HepG2 (cell line): ENCODE measurements around the gene DDX49. TPM values are rescaled to one million over a fixed set of nuclear protein-coding genes. Genes with fewer than 3 reads are reported as not detected.

Source experiments
- ATAC-seq: fragments of 200-7000 bp; cut with Tn5 transposase; 3 replicates; pipeline ENCODE4 v1.9.1; 2020; ENCODE audit warnings: mild to moderate bottlenecking, moderate library complexity
- BruUV-seq: library from RNA; stranded (reverse); fragments of 400-500 nt; replicated peaks from 2 replicates; lab custom pipeline; 2021; lab: Mats Ljungman, UMichigan
- CTCF ChIA-PET: fragments of 300-600 bp; formaldehyde crosslinking; extraction: SDS; loops from one replicate; lab custom pipeline; 2021; ENCODE audit warnings: low total read pairs, inconsistent platforms, low intra/inter-chr PET ratio; lab: Yijun Ruan, JAX
- POLR2A ChIA-PET: fragments of 350-600 bp; sonication (Branson Sonifier 250); formaldehyde crosslinking; loops from one replicate; lab custom pipeline; 2020; ENCODE audit warnings: antibody characterized with exemption, inconsistent platforms; lab: Yijun Ruan, JAX
- DNase-seq: peaks from one replicate; pipeline ENCODE4 v3.0.0-alpha.2; 2015; ENCODE audit warnings: low spot score
- FAIRE-seq: peaks from 3 replicates; lab custom pipeline; 2011; peaks lifted over from hg19 to GRCh38; lab: Jason Lieb, UNC
- H2AFZ ChIP-seq: one replicate; pipeline ENCODE4 v1.6.1; 2011; ENCODE audit warnings: low read length, inconsistent platforms
- H3K27ac ChIP-seq: fragments of 300-600 bp; 3 replicates; pipeline ENCODE4 v1.8.0; 2011; ENCODE audit warnings: mixed run types, mild to moderate bottlenecking, mixed read lengths, low read length, inconsistent platforms; ENCODE audit not compliant: insufficient read depth; ENCODE audit errors: extremely low read length
- H3K27me3 ChIP-seq, 2 experiments: fragments of 200-600 bp in 1 of 2; 2 replicates in 1 of 2; 3 replicates in 1 of 2; pipeline versions ENCODE4 v1.6.0 to v1.8.0; 2011; ENCODE audit warnings: low read length in 2 of 2, mild to moderate bottlenecking in 2 of 2, moderate library complexity in 2 of 2, inconsistent platforms in 1 of 2; ENCODE audit not compliant: insufficient read depth in 2 of 2, control insufficient read depth in 1 of 2
- H3K36me3 ChIP-seq, 2 experiments: fragments of 200-600 bp in 1 of 2; replicated peaks in 1 of 2; 2 replicates in 1 of 2; 3 replicates in 1 of 2; pipeline versions ENCODE4 v1.5.1 to v1.8.0; 2011; ENCODE audit warnings: low read length in 2 of 2, inconsistent platforms in 1 of 2; ENCODE audit not compliant: insufficient read depth in 2 of 2, control insufficient read depth in 1 of 2
- H3K4me1 ChIP-seq: 2 replicates; pipeline ENCODE4 v1.5.1; 2012; ENCODE audit warnings: low read length, inconsistent platforms; ENCODE audit not compliant: insufficient read depth
- H3K4me2 ChIP-seq: 2 replicates; pipeline ENCODE4 v1.6.0; 2011; ENCODE audit warnings: low read depth, low read length, inconsistent platforms
- H3K4me3 ChIP-seq, 3 experiments: fragments of 200-600 bp in 1 of 3; sonication (generic), shearing (Covaris generic) in 1 of 3; replicated peaks in 1 of 3; 2 replicates each; pipeline ENCODE4 v1.5.1; 2011 to 2016; ENCODE audit warnings: low read length in 3 of 3, inconsistent platforms in 2 of 3, low read depth in 2 of 3, mild to moderate bottlenecking in 2 of 3, control low read depth in 1 of 3, mixed read lengths in 1 of 3; ENCODE audit not compliant: insufficient read depth in 1 of 3
- H3K79me2 ChIP-seq: one replicate; pipeline ENCODE4 v1.6.1; 2011; ENCODE audit warnings: low read length, inconsistent platforms; ENCODE audit not compliant: insufficient read depth
- H3K9ac ChIP-seq: 2 replicates; pipeline ENCODE4 v1.6.0; 2011; ENCODE audit warnings: mild to moderate bottlenecking, low read depth, low read length, inconsistent platforms; ENCODE audit not compliant: insufficient read depth
- H3K9me3 ChIP-seq: 2 replicates; pipeline ENCODE4 v1.5.1; 2012; ENCODE audit warnings: mild to moderate bottlenecking, low read length
- H4K20me1 ChIP-seq: 2 replicates; pipeline ENCODE4 v1.6.0; 2011; ENCODE audit warnings: inconsistent platforms, mild to moderate bottlenecking, low read length, moderate library complexity; ENCODE audit not compliant: insufficient read depth
- GZF1 ChIP-seq: sonication (generic); formaldehyde crosslinking; IDR thresholded peaks from 2 replicates; pipeline ENCODE4 v1.5.1; 2020; ENCODE audit warnings: mild to moderate bottlenecking, missing genetic modification reagents
- HES4 ChIP-seq: sonication (generic); formaldehyde crosslinking; IDR thresholded peaks from 2 replicates; pipeline ENCODE4 v1.9.0; 2021; ENCODE audit warnings: mild to moderate bottlenecking, missing genetic modification reagents, borderline replicate concordance
- ISX ChIP-seq: sonication (generic); formaldehyde crosslinking; conservative IDR thresholded peaks from 2 replicates; pipeline ENCODE4 v1.5.0; 2020; ENCODE audit warnings: missing genetic modification reagents
- KDM5A ChIP-seq: fragments of 200-600 bp; sonication (generic); IDR thresholded peaks from 2 replicates; pipeline ENCODE4 v1.7.0; 2018; ENCODE audit warnings: antibody characterized with exemption, mild to moderate bottlenecking, low read length, borderline replicate concordance
- KLF6 ChIP-seq: IDR thresholded peaks from 2 replicates; pipeline ENCODE4 v1.8.0; 2016; ENCODE audit warnings: missing biosample characterization, missing genetic modification reagents
- PHF21A ChIP-seq: sonication (generic); formaldehyde crosslinking; IDR thresholded peaks from 2 replicates; pipeline ENCODE4 v1.5.0; 2020; ENCODE audit warnings: mild to moderate bottlenecking, missing genetic modification reagents
- RFX3 ChIP-seq: IDR thresholded peaks from 2 replicates; pipeline ENCODE4 v1.6.1; 2016; ENCODE audit warnings: missing biosample characterization, missing genetic modification reagents
- SP2 ChIP-seq: sonication (generic); formaldehyde crosslinking; IDR thresholded peaks from 2 replicates; pipeline ENCODE4 v1.5.1; 2020; ENCODE audit warnings: mild to moderate bottlenecking, missing genetic modification reagents
- ZNF136 ChIP-seq: sonication (generic); formaldehyde crosslinking; IDR thresholded peaks from 2 replicates; pipeline ENCODE4 v1.8.1; 2022; ENCODE audit warnings: low read depth, mild to moderate bottlenecking, moderate library complexity, missing genetic modification reagents
- ZNF256 ChIP-seq: sonication (generic); formaldehyde crosslinking; conservative IDR thresholded peaks from 2 replicates; pipeline ENCODE4 v1.4.0; 2020; ENCODE audit warnings: missing genetic modification reagents
- ZNF362 ChIP-seq: sonication (generic); formaldehyde crosslinking; IDR thresholded peaks from 2 replicates; pipeline ENCODE4 v1.4.0; 2020; ENCODE audit warnings: missing genetic modification reagents, mild to moderate bottlenecking, borderline replicate concordance
- ZNF629 ChIP-seq: sonication (generic); formaldehyde crosslinking; conservative IDR thresholded peaks from 2 replicates; pipeline ENCODE4 v1.5.0; 2020; ENCODE audit warnings: missing genetic modification reagents
- ZNF839 ChIP-seq: sonication (generic); formaldehyde crosslinking; IDR thresholded peaks from 2 replicates; pipeline ENCODE4 v1.4.0; 2020; ENCODE audit warnings: missing genetic modification reagents, mild to moderate bottlenecking, borderline replicate concordance
- ZNF841 ChIP-seq: sonication (generic); formaldehyde crosslinking; IDR thresholded peaks from 2 replicates; pipeline ENCODE4 v1.8.1; 2023; ENCODE audit warnings: missing genetic modification reagents, borderline replicate concordance
- ZNF878 ChIP-seq: sonication (generic); formaldehyde crosslinking; IDR thresholded peaks from 2 replicates; pipeline ENCODE4 v1.8.1; 2023; ENCODE audit warnings: mild to moderate bottlenecking, missing genetic modification reagents, moderate library complexity
- WGBS: methylation state at CpG from one replicate; pipeline ENCODE4 v1.1.6; 2017; ENCODE audit warnings: low lambda C conversion rate; 5-methylcytosine and 5-hydroxymethylcytosine counted together
- in situ Hi-C: cut with HindIII; loops from 2 replicates; pipeline ENCODE4 v1.10.0; 2017; ENCODE audit warnings: low pct_unique_long_range_greater_than_20kb; ENCODE audit not compliant: extremely low pct_ligation_motif_present
- intact Hi-C: fragments of 100-400 bp; cut with micrococcal nuclease; formaldehyde crosslinking; loops from one replicate; pipeline ENCODE4 v1.10.0; 2022; ENCODE audit not compliant: unreplicated experiment
- polyA plus RNA-seq, 8 experiments: library from polyadenylated mRNA; depleted of rRNA in 3 of 8; stranded (reverse) in 7 of 8; unstranded in 1 of 8; fragments of >200 nt; fragmentation: Illumina TruSeq in 4 of 8; extraction: Trizol in 4 of 8; gene quantifications; 2 replicates each; pipeline versions ENCODE4 v1.2.1 to v1.2.3, GENCODE V29; 2011 to 2016; ENCODE audit warnings: low read depth in 4 of 8, missing spikeins in 1 of 8, mixed read lengths in 1 of 8; ENCODE audit not compliant: insufficient read depth in 1 of 8
- total RNA-seq, 5 experiments: library from RNA; depleted of rRNA; stranded (reverse); fragments of >200 nt; fragmentation: Illumina TruSeq; extraction: Trizol; gene quantifications; 2 replicates each; pipeline ENCODE4 v1.2.3, GENCODE V29; 2016; ENCODE audit warnings: low read depth in 1 of 5
- TF ChIP-seq, protein P1 (sequence below): sonication (generic); formaldehyde crosslinking; IDR thresholded peaks from 2 replicates; pipeline ENCODE4 v1.5.1; 2020; ENCODE audit warnings: missing genetic modification reagents, mild to moderate bottlenecking, borderline replicate concordance
- TF ChIP-seq, protein P2 (sequence below): sonication (generic); formaldehyde crosslinking; conservative IDR thresholded peaks from 2 replicates; pipeline ENCODE4 v1.4.0; 2020; ENCODE audit warnings: missing genetic modification reagents

Gene DDX49
- total and polyA plus RNA-seq, 2 of the 13 experiments (the other 11 are each of a cell fraction or from before 2014, with no cell fraction given): 27.0 to 46.2 TPM

- TF ChIP-seq ZNF839 (CRISPR knock-in tag) (no peak), SP2 (no peak), PHF21A (CRISPR knock-in tag) (0 out of 2 replicates have a peak, but pooled peaks have one; percentile 35), HES4 (CRISPR knock-in tag) (no peak), RFX3 (CRISPR knock-in tag) (no peak)
Measured at GRCh38 chr19:18969931-18970659, 50.6 kb downstream of the DDX49 start (continued).

DNA sequence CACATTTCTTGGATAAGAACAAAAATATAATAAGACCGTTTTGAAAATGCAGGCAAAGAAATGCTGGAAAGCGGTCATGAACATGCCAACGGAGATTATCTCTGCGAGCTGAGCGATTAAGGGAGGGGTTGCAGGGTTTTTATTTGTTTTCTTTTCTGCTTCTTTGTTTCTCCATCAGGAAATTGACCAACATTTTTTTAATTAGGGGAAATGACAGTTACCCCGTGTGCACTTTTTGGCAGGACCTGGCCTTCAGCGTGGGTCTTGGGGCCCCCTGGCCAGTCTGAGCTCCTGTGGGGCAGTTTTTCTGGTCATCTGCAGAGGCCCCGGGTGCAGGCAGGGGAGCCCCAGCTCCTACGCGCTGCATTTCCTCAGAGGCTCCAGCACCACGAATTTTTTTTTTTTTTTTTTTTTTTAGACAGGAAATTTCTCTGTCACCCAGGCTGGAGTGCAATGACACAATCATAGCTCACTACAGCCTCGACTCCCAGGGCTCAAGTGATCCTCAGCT, 52.8 kb downstream of the DDX49 start:
- Histone ChIP-seq H3K36me3 (no peaks in the 10 kb centered on the region), H3K27ac (no peak overlapping the region), H3K4me2 (peak overlapping the region; percentile 68), H3K4me3 (peak overlapping the region in 2 of 3 experiments; percentile 28 to 49; a peak in 3 of 6 replicates), H3K9me3 (no peaks in the 10 kb centered on the region), H3K9ac (no peak overlapping the region), H3K27me3 (no peaks in the 10 kb centered on the region), H3K4me1 (peaks cover 65% of the 10 kb centered on the region), H2AFZ (no peak overlapping the region), H4K20me1 (no peaks in the 10 kb centered on the region), H3K79me2 (no peaks in the 10 kb centered on the region)
- CTCF ChIA-PET: no interaction called here
- POLR2A ChIA-PET: interaction anchor here (0.7 kb wide), 1 partner anchor 20 kb away, joined by 3 read pairs; no protein-coding TSS in a partner anchor
- ATAC-seq: peak; percentile 39; the same call in 2 of the 3 replicates
- no TSS peak for BruUV-seq
- intact Hi-C loops (no loop called here), in situ Hi-C loops (no loop called here)
- 6% methylated on average over 12 of the region's 12 CpGs for WGBS
- FAIRE-seq: no peak
- DNase-seq: no peak
- no peak for TF ChIP-seq KLF6 (CRISPR knock-in tag)
- no peak for TF ChIP-seq KDM5A
- TF ChIP-seq, protein P1, sequence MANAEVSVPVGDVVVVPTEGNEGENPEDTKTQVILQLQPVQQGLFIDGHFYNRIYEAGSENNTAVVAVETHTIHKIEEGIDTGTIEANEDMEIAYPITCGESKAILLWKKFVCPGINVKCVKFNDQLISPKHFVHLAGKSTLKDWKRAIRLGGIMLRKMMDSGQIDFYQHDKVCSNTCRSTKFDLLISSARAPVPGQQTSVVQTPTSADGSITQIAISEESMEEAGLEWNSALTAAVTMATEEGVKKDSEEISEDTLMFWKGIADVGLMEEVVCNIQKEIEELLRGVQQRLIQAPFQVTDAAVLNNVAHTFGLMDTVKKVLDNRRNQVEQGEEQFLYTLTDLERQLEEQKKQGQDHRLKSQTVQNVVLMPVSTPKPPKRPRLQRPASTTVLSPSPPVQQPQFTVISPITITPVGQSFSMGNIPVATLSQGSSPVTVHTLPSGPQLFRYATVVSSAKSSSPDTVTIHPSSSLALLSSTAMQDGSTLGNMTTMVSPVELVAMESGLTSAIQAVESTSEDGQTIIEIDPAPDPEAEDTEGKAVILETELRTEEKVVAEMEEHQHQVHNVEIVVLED: no peak
- TF ChIP-seq, protein P2, sequence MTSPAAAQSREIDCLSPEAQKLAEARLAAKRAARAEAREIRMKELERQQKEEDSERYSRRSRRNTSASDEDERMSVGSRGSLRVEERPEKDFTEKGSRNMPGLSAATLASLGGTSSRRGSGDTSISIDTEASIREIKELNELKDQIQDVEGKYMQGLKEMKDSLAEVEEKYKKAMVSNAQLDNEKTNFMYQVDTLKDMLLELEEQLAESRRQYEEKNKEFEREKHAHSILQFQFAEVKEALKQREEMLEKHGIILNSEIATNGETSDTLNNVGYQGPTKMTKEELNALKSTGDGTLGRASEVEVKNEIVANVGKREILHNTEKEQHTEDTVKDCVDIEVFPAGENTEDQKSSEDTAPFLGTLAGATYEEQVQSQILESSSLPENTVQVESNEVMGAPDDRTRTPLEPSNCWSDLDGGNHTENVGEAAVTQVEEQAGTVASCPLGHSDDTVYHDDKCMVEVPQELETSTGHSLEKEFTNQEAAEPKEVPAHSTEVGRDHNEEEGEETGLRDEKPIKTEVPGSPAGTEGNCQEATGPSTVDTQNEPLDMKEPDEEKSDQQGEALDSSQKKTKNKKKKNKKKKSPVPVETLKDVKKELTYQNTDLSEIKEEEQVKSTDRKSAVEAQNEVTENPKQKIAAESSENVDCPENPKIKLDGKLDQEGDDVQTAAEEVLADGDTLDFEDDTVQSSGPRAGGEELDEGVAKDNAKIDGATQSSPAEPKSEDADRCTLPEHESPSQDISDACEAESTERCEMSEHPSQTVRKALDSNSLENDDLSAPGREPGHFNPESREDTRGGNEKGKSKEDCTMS (CRISPR knock-in tag): no peak
- TF ChIP-seq ZNF629 (CRISPR knock-in tag): no peak
- TF ChIP-seq ZNF136 (CRISPR knock-in tag): no peak
- TF ChIP-seq ZNF362 (CRISPR knock-in tag): peak; percentile 62; the same call in 1 of the 2 replicates
- TF ChIP-seq GZF1 (CRISPR knock-in tag): no peak
- no peak for TF ChIP-seq ZNF841 (CRISPR knock-in tag)
- TF ChIP-seq ZNF256 (CRISPR knock-in tag): no peak
- no peak for TF ChIP-seq ZNF878
- no peak for TF ChIP-seq ISX (CRISPR knock-in tag)
